K562 (cell line): ENCODE data around the gene ALCAM. TPM values are rescaled to one million over a fixed set of nuclear protein-coding genes. Genes with fewer than 3 reads are reported as not detected.

ENCODE experiments used
- ATAC-seq: fragments of 200-7000 bp; cut with Tn5 transposase; 3 replicates; pipeline ENCODE4 v1.9.1; 2020; ENCODE audit warnings: moderate library complexity
- BruUV-seq: library from RNA; stranded (reverse); fragments of 400-500 nt; replicated peaks from 2 replicates; lab custom pipeline; 2021; lab: Mats Ljungman, UMichigan
- CTCF ChIA-PET: fragments of 300-600 bp; formaldehyde crosslinking; extraction: SDS; loops from one replicate; lab custom pipeline; 2021; ENCODE audit warnings: low intra/inter-chr PET ratio; lab: Yijun Ruan, JAX
- POLR2A ChIA-PET: fragments of 300-600, 350-650 bp; sonication (Branson Sonifier 250); formaldehyde crosslinking; extraction: SDS; loops from one replicate; lab custom pipeline; 2021; ENCODE audit warnings: antibody characterized with exemption, inconsistent platforms; lab: Yijun Ruan, JAX
- DNase-seq, 4 experiments: peaks; one replicate each; pipeline versions ENCODE4 v3.0.0 to v3.0.0-alpha.2; 2011 to 2018; ENCODE audit warnings: low spot score in 3 of 4, mixed read lengths in 3 of 4; ENCODE audit errors: extremely low read depth in 1 of 4
- FAIRE-seq: peaks from 2 replicates; lab custom pipeline; 2011; peaks lifted over from hg19 to GRCh38; lab: Jason Lieb, UNC
- H2AFZ ChIP-seq: 2 replicates; pipeline ENCODE4 v1.6.0; 2011; ENCODE audit warnings: low read depth, low read length, control low read depth, inconsistent platforms
- H3K27ac ChIP-seq: fragments of 200-600 bp; 3 replicates; pipeline ENCODE4 v1.8.0; 2011; ENCODE audit warnings: low read depth, mild to moderate bottlenecking, control low read depth, inconsistent platforms, low read length, moderate library complexity, mixed read lengths; ENCODE audit errors: extremely low read depth
- H3K27me3 ChIP-seq, 2 experiments: fragments of 300-600 bp in 1 of 2; 2 replicates in 1 of 2; 3 replicates in 1 of 2; pipeline versions ENCODE4 v1.6.0 to v1.8.0; 2011; ENCODE audit warnings: inconsistent platforms in 2 of 2, low read length in 2 of 2, mild to moderate bottlenecking in 1 of 2, mixed read lengths in 1 of 2, moderate library complexity in 1 of 2; ENCODE audit not compliant: control insufficient read depth in 2 of 2, insufficient read depth in 2 of 2
- H3K36me3 ChIP-seq: fragments of 300-600 bp; 3 replicates; pipeline ENCODE4 v1.8.0; 2011; ENCODE audit warnings: mild to moderate bottlenecking, low read length, inconsistent platforms; ENCODE audit not compliant: control insufficient read depth, insufficient read depth
- H3K4me1 ChIP-seq, 2 experiments: fragments of 200-600 bp in 1 of 2; replicated peaks in 1 of 2; 2 replicates in 1 of 2; 3 replicates in 1 of 2; pipeline versions ENCODE4 v1.5.1 to v1.8.0; 2011; ENCODE audit warnings: inconsistent platforms in 2 of 2, low read length in 2 of 2, mild to moderate bottlenecking in 1 of 2, mixed read lengths in 1 of 2, moderate library complexity in 1 of 2; ENCODE audit not compliant: control insufficient read depth in 2 of 2, insufficient read depth in 2 of 2
- H3K4me2 ChIP-seq: 2 replicates; pipeline ENCODE4 v1.6.1; 2011; ENCODE audit warnings: low read length, control low read depth, inconsistent platforms, mixed read lengths; ENCODE audit not compliant: insufficient read depth
- H3K4me3 ChIP-seq: fragments of 200-600 bp; sonication (generic), shearing (Covaris generic); 2 replicates; pipeline ENCODE4 v1.5.1; 2016; ENCODE audit warnings: control low read depth, inconsistent platforms
- H3K79me2 ChIP-seq: fragments of 200-600 bp; 3 replicates; pipeline ENCODE4 v1.8.0; 2011; ENCODE audit warnings: low read length, inconsistent platforms; ENCODE audit not compliant: control insufficient read depth, insufficient read depth
- H3K9ac ChIP-seq, 2 experiments: 2 replicates each; pipeline versions ENCODE4 v1.6.0 to v1.6.1; 2011; ENCODE audit warnings: low read depth in 2 of 2, low read length in 2 of 2, control low read depth in 1 of 2, inconsistent platforms in 1 of 2, mild to moderate bottlenecking in 1 of 2, mixed read lengths in 1 of 2; ENCODE audit not compliant: insufficient read depth in 1 of 2
- H3K9me1 ChIP-seq: one replicate; pipeline ENCODE4 v1.6.0; 2011; ENCODE audit warnings: inconsistent platforms, mild to moderate bottlenecking, low read length, moderate library complexity; ENCODE audit not compliant: control insufficient read depth, insufficient read depth
- H3K9me3 ChIP-seq: replicated peaks from 2 replicates; pipeline ENCODE4 v1.5.1; 2011; ENCODE audit warnings: low read depth, low read length, inconsistent platforms; ENCODE audit not compliant: control insufficient read depth, insufficient read depth
- H4K20me1 ChIP-seq: replicated peaks from 2 replicates; pipeline ENCODE4 v1.6.1; 2011; ENCODE audit warnings: low read length, inconsistent platforms, mixed read lengths; ENCODE audit not compliant: control insufficient read depth, insufficient read depth
- BDP1 ChIP-seq: IDR thresholded peaks from 3 replicates; pipeline ENCODE4 v1.6.1; 2011; ENCODE audit not compliant: insufficient read length, insufficient read depth
- HNRNPL ChIP-seq: fragments of 200-400 bp; formaldehyde crosslinking; IDR thresholded peaks from 2 replicates; pipeline ENCODE4 v1.6.1; 2017; ENCODE audit warnings: low read depth, mild to moderate bottlenecking, low read length
- HNRNPLL ChIP-seq: fragments of 200-400 bp; formaldehyde crosslinking; IDR thresholded peaks from 2 replicates; pipeline ENCODE4 v1.6.1; 2017; ENCODE audit warnings: low read length, low read depth, mild to moderate bottlenecking; ENCODE audit not compliant: poor library complexity, severe bottlenecking
- MAFF ChIP-seq: IDR thresholded peaks from 2 replicates; pipeline ENCODE4 v1.6.1; 2012; ENCODE audit warnings: low read length, improper control_type of control experiment
- MAFG ChIP-seq: fragments of 450-650 bp; conservative IDR thresholded peaks from 2 replicates; pipeline ENCODE4 v1.6.1; 2016; ENCODE audit warnings: missing genetic modification characterization, missing compliant biosample characterization
- MYC ChIP-seq, 2 experiments: fragments of 250-450 bp in 1 of 2; sonication (Bioruptor Pico) in 1 of 2; IDR thresholded peaks; 2 replicates each; pipeline versions ENCODE4 v1.5.1 to v1.6.1; 2012 to 2021; ENCODE audit warnings: low read depth in 2 of 2, borderline replicate concordance in 1 of 2, improper control_type of control experiment in 1 of 2, low read length in 1 of 2, mild to moderate bottlenecking in 1 of 2, moderate library complexity in 1 of 2
- NR2C1 ChIP-seq, 2 experiments: fragments of 450-650 bp; IDR thresholded peaks; 2 replicates each; pipeline ENCODE4 v1.6.1; 2017; ENCODE audit warnings: mild to moderate bottlenecking in 2 of 2, antibody characterized with exemption in 1 of 2, inconsistent platforms in 1 of 2, missing compliant biosample characterization in 1 of 2, missing genetic modification characterization in 1 of 2
- PHF21A ChIP-seq: fragments of 450-650 bp; IDR thresholded peaks from 2 replicates; pipeline ENCODE4 v1.6.1; 2017; ENCODE audit warnings: low read depth, borderline replicate concordance
- SPI1 ChIP-seq: IDR thresholded peaks from 2 replicates; pipeline ENCODE4 v1.6.1; 2011; ENCODE audit warnings: low read depth, low read length, control low read depth, borderline replicate concordance
- ZBTB1 ChIP-seq: sonication (generic); formaldehyde crosslinking; IDR thresholded peaks from 2 replicates; pipeline ENCODE4 v1.8.1; 2023; ENCODE audit warnings: missing genetic modification reagents, low read depth, mild to moderate bottlenecking, borderline replicate concordance
- ZFP1 ChIP-seq: fragments of 450-650 bp; formaldehyde crosslinking; IDR thresholded peaks from 2 replicates; pipeline ENCODE4 v1.4.0; 2020; ENCODE audit warnings: mild to moderate bottlenecking, mixed read lengths
- ZNF253 ChIP-seq: fragments of 250-450 bp; sonication (Bioruptor Pico); conservative IDR thresholded peaks from 2 replicates; pipeline ENCODE4 v1.6.1; 2021; ENCODE audit warnings: mild to moderate bottlenecking
- ZNF316 ChIP-seq: fragments of 450-650 bp; IDR thresholded peaks from 2 replicates; pipeline ENCODE4 v1.6.1; 2016
- ZNF444 ChIP-seq: fragments of 250-450 bp; sonication (Bioruptor Pico); IDR thresholded peaks from 2 replicates; pipeline ENCODE4 v1.4.0; 2020; ENCODE audit warnings: mild to moderate bottlenecking, moderate library complexity
- ZNF655 ChIP-seq: fragments of 250-450 bp; sonication (Bioruptor Pico); IDR thresholded peaks from 2 replicates; pipeline ENCODE4 v1.5.0; 2021
- ZNF77 ChIP-seq: fragments of 250-450 bp; sonication (Bioruptor Pico); IDR thresholded peaks from 2 replicates; pipeline ENCODE4 v1.5.0; 2020
- WGBS: fragments of 100-300 bp; shearing (Covaris generic); methylation state at CpG from one replicate; pipeline ENCODE4 v1.1.6; 2016; ENCODE audit warnings: low coverage, mixed read lengths; ENCODE audit not compliant: insufficient coverage; ENCODE audit errors: missing lambda C conversion rate; 5-methylcytosine and 5-hydroxymethylcytosine counted together
- in situ Hi-C: fragments of 300-500 bp; cut with MboI; formaldehyde crosslinking; loops from 4 replicates; pipeline ENCODE4 v1.15.0; 2018; ENCODE audit warnings: inconsistent platforms, mixed read lengths
- intact Hi-C: fragments of 100-400 bp; cut with micrococcal nuclease; formaldehyde crosslinking; loops from 2 replicates; pipeline ENCODE4 v1.14.2; 2022
- polyA plus RNA-seq, 8 experiments: library from polyadenylated mRNA; depleted of rRNA in 4 of 8; stranded (reverse) in 5 of 8; unstranded in 3 of 8; fragments of >200 nt; fragmentation: Nextera tagmentation in 2 of 8; fragmentation: Illumina TruSeq in 1 of 8; extraction: Ambion mirVana in 2 of 8; extraction: Trizol in 1 of 8; gene quantifications; 2 replicates each; pipeline versions ENCODE4 v1.2.1 to v1.2.3, GENCODE V29; 2011 to 2014; ENCODE audit warnings: inconsistent platforms in 1 of 8, missing spikeins in 1 of 8
- total RNA-seq, 7 experiments: library from RNA; depleted of rRNA in 6 of 7; stranded (reverse); fragments of >200 nt in 6 of 7; fragmentation: Illumina TruSeq in 2 of 7; extraction: Trizol in 2 of 7; gene quantifications; 2 replicates each; pipeline versions ENCODE4 v1.2.1 to v1.2.3, GENCODE V29; 2011 to 2021; ENCODE audit warnings: low replicate concordance in 1 of 7
- TF ChIP-seq, protein P1 (sequence below): fragments of 250-450 bp; sonication (Bioruptor Pico); IDR thresholded peaks from 2 replicates; pipeline ENCODE4 v1.4.0; 2020; ENCODE audit warnings: mild to moderate bottlenecking, moderate library complexity
- TF ChIP-seq, protein P2 (sequence below): fragments of 250-450 bp; sonication (Bioruptor Pico); IDR thresholded peaks from 2 replicates; pipeline ENCODE4 v1.8.0; 2022; ENCODE audit warnings: moderate library complexity, mild to moderate bottlenecking, inconsistent platforms

ALCAM gene
- total and polyA plus RNA-seq, 9 of the 15 experiments (the other 6 are each of a cell fraction or from before 2014, with no cell fraction given): 0.03 to 0.98 (median 0.14) TPM; not detected in 1

- H3K9ac ChIP-seq: no peak overlapping the region
- no peaks in the 10 kb centered on the region for H3K4me1 ChIP-seq
- CTCF ChIA-PET: no interaction called here
- ATAC-seq (no peak), FAIRE-seq (no peak), DNase-seq (no peak)
- no peak overlapping the region for H3K4me3 ChIP-seq
- POLR2A ChIA-PET: interaction anchor here (0.8 kb wide), 1 partner anchor 13 kb away, joined by 3 read pairs; no protein-coding TSS in a partner anchor
- H3K9me1 ChIP-seq: no peaks in the 10 kb centered on the region
- no peaks in the 10 kb centered on the region for H3K27me3 ChIP-seq
- no peaks in the 10 kb centered on the region for H3K9me3 ChIP-seq
- no peaks in the 10 kb centered on the region for H3K79me2 ChIP-seq
- no peaks in the 10 kb centered on the region for H3K36me3 ChIP-seq
- WGBS: 0% methylated on average over 2 of the region's 2 CpGs
- no peak overlapping the region for H2AFZ ChIP-seq
- H3K4me2 ChIP-seq: no peak overlapping the region
- no peaks in the 10 kb centered on the region for H4K20me1 ChIP-seq
- no TSS peak for BruUV-seq
- intact Hi-C loops: no loop called here
- H3K27ac ChIP-seq: no peak overlapping the region
- in situ Hi-C loops: no loop called here
- TF ChIP-seq HNRNPLL (no peak), ZNF316 (peak; percentile 60), ZNF655 (CRISPR knock-in tag) (no peak), PHF21A (no peak), NR2C1 (IDR thresholded peaks at IDR 0.05) (no peak), NR2C1 (tag; IDR thresholded peaks at IDR 0.05) (no peak), MYC (IDR thresholded peaks at IDR 0.05; ENCODE audit: low read depth, low read length) (no peak), MYC (CRISPR knock-in tag; IDR thresholded peaks at IDR 0.05; ENCODE audit: borderline replicate concordance, low read depth) (no peak), ZFP1 (CRISPR knock-in tag) (no peak), ZNF253 (no peak), MAFF (0 out of 2 replicates have a peak, but pooled peaks have one; percentile 29), HNRNPL (no peak), SPI1 (no peak), ZNF444 (no peak), BDP1 (no peak), ZBTB1 (CRISPR knock-in tag) (no peak), MAFG (peak; percentile 38; the same call in 1 of the 2 replicates), ZNF77 (no peak)
- TF ChIP-seq, protein P1, sequence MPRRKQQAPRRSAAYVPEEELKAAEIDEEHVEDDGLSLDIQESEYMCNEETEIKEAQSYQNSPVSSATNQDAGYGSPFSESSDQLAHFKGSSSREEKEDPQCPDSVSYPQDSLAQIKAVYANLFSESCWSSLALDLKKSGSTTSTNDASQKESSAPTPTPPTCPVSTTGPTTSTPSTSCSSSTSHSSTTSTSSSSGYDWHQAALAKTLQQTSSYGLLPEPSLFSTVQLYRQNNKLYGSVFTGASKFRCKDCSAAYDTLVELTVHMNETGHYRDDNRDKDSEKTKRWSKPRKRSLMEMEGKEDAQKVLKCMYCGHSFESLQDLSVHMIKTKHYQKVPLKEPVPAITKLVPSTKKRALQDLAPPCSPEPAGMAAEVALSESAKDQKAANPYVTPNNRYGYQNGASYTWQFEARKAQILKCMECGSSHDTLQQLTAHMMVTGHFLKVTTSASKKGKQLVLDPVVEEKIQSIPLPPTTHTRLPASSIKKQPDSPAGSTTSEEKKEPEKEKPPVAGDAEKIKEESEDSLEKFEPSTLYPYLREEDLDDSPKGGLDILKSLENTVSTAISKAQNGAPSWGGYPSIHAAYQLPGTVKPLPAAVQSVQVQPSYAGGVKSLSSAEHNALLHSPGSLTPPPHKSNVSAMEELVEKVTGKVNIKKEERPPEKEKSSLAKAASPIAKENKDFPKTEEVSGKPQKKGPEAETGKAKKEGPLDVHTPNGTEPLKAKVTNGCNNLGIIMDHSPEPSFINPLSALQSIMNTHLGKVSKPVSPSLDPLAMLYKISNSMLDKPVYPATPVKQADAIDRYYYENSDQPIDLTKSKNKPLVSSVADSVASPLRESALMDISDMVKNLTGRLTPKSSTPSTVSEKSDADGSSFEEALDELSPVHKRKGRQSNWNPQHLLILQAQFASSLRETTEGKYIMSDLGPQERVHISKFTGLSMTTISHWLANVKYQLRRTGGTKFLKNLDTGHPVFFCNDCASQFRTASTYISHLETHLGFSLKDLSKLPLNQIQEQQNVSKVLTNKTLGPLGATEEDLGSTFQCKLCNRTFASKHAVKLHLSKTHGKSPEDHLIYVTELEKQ (CRISPR knock-in tag): no peak
- TF ChIP-seq, protein P2, sequence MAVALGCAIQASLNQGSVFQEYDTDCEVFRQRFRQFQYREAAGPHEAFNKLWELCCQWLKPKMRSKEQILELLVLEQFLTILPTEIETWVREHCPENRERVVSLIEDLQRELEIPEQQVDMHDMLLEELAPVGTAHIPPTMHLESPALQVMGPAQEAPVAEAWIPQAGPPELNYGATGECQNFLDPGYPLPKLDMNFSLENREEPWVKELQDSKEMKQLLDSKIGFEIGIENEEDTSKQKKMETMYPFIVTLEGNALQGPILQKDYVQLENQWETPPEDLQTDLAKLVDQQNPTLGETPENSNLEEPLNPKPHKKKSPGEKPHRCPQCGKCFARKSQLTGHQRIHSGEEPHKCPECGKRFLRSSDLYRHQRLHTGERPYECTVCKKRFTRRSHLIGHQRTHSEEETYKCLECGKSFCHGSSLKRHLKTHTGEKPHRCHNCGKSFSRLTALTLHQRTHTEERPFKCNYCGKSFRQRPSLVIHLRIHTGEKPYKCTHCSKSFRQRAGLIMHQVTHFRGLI (CRISPR knock-in tag): no peak
Observed at GRCh38 chr3:105528955-105529354, 162.2 kb downstream of the ALCAM start.
